HG02970 (cell line): ENCODE data around the gene ZNF408.
"Not testable (repeated sequence)": the region's sequence is repeated elsewhere in the genome, so short reads cannot be mapped to it uniquely, and the experiment has no call there.

Experiments
- ATAC-seq: cut with Tn5 transposase; IDR thresholded peaks from one replicate; pipeline ENCODE4 v1.9.1; 2021; ENCODE audit warnings: mild to moderate bottlenecking, moderate library complexity, moderate number of reproducible peaks; ENCODE audit not compliant: unreplicated experiment, low FRiP score

Gene ZNF408

DNA sequence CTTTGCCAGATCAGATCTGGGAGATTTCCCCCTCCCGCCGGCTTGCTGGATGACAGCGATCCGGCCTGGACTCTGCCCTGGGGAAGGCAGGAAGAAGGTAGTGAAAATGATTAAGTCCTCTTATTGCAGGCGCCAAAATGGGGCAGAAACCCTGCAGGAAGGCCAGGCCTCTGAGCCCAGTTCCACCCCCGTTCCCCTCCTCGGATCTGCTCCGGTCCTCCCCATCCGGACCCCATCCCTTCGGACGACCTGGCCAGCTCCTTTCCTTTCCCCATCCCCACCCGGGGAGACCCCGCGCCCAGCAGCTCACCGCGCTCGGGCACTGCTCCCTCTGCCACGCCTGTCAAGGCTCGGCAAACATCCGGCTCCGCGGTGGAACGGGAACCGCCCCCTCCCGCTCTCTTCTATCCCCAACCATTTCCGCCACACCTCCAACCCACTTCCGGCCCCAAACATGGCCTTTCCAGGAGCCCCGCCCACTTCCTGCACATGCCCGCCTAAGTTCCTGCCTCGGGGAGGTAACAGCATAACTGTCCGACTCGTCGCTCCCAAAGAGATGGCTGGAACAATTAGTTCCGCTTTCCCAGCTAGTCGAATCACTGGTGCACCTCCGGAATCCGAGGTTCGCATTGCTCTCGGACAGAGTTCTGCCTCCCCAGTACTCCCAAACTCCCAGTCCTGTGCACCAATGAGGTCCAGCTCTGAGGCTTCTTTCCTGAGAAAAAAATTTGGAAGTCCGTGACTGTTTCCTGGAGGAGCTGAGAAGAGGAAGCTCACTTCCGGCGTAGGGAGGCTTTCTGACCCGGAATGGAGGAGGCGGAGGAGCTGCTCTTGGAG is at the start of gene ZNF408, which contains the start of gene ARHGAP1:
Gene ZNF408, plus strand, starts transcription at position 791 of the 837 bp plus-strand sequence. Its CDS starts 17 bp downstream, at position 808.
Gene ARHGAP1, minus strand, starts transcription at position 379 of the 837 bp plus-strand sequence. CDS start 4,512 bp downstream, outside the sequence.
- ATAC-seq, result peak; percentile 91

- ATAC-seq, result no peak
Observed at GRCh38 chr11:46655631-46656030, 45.2 kb upstream of the ZNF408 start.

DNA sequence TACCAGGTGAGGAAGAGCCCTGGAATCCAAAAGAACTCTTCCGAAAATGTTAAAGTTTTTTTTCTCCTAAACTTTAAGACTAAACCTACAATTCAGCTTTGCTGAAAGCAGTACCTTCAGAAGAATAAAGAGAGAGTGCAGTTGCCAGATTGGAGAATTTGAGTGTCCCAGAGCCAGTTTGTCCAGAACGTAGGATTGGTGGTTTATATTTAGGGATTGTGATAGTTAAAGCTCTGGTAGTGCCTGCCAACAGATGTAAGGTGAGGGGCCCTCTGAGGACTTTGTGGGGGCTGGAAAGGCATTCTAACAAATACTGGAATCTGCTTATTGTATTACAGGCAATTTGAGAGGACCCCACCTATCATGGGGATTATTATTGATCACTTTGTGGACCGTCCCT is 43.6 kb upstream of the ZNF408 start:
- no peak for ATAC-seq

- no peak for ATAC-seq
Observed at GRCh38 chr11:46658259-46658658, 42.6 kb upstream of the ZNF408 start.

DNA sequence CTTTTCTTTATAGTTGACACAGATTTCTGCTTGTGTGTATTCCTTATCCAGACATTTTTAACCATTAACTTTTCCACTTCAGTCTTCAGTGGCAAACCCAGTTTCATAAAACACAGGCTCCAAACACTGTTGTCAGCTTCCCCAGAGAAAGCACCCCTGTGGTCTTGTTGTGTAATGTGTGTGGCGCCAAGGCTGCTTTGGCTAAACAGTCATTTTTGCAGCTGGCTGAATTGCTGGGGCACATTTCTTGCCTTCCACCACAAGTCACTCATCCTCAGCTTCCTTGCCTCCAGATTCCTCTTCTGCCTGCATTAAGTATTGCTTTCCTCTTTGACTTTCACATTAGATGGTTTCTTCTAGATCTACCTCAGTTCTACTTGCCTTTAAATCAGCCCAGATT is 40.9 kb upstream of the ZNF408 start:
- no peak for ATAC-seq

DNA sequence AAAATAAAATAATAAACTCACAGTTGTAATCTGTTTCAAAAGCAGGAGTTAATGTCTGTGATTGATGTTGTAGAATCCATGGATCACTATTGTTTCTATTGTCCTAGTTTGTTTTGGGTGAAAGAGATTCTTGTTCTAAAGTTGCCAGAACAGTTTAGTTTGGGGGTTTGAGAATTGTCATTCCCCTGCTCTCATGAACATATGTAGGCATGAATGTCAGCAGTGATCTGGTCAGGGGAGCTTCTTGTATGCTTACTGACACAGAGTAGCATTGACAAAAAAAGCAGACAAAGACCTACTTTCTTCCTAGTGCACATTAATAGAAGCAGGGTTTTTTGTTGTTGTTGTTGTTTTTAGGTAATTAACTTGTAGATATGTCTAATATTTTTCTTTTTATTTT is 39.0 kb upstream of the ZNF408 start:
- no peak for ATAC-seq

DNA sequence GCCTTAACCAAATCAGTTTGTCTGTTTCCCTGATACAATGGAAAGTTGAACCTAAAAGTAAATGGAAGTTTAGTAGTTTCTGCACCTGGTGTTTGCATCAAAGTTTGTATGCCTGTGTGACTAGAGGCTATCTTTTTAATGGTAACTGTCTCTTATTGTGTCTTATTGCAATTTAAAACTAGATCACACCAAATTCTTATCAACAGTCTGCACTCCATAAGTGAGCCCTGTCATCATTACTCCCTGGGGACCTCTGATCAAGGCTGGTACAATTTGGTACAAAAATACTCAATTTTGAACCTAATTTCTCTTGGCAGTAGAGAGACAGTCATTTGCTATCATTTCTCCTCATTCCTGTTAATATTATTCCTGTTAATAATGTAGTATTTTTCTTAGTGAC is 38.5 kb upstream of the ZNF408 start:
- ATAC-seq, result no peak

- ATAC-seq, result no peak
Observed at GRCh38 chr11:46663277-46663940, 37.4 kb upstream of the ZNF408 start.

DNA sequence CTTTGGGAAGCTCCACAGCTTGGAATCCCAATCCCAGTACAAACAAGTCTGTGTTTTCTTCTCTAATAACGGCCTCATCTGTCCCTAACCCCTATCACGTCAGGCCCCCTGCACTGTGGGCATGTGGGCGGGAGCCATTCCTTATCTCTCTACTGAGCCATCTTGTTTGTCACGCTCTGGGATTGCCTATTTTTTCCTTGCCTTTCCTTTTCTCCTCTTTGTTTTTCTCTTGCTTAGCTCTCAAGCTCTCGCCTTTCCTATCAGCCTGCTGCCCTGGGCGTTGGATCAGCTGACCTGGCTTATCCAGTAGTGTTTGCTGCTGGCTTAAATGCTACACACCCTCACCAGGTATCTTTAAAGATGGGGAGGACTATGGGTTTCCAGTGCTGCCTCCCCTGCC is 36.2 kb upstream of the ZNF408 start:
- ATAC-seq, result no peak

DNA sequence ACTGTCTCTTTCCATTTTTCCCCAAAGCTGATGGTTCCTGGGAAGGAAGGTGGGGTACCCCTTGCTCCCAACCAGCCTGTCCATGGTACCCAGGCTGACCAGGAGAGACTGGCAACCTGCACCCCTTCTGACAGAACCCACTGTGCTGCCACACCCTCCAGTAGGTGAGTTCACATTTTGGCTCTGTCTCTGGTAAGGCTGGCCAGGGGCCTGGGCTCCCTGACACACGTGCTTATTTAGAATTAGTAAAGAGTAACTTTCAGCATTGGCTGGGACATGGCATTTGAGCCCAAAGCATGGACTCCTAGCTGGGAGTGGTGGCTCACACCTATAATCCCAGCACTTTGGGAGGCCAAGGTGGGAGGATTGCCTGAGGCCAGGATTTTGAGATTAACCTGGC is 35.5 kb upstream of the ZNF408 start:
- no peak for ATAC-seq

DNA sequence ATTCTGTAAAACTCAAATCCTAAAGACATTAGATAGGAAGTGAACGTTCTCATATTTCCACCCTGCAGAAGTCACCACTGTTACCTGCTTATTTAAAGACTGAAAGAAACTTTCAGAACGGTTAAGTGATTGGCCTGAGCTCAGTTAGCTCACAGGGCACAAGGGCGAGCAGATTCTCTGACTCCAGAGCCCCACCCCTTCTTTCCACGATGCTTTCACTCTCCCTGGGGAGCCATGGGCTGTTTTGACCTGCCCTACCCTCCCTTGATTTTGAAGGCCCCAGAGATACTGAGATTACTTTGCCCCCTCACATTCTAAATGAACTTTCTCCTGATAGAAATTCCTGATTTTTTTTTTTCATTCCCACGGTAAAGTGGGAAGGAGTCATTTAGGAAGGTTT is 34.3 kb upstream of the ZNF408 start:
- no peak for ATAC-seq

DNA sequence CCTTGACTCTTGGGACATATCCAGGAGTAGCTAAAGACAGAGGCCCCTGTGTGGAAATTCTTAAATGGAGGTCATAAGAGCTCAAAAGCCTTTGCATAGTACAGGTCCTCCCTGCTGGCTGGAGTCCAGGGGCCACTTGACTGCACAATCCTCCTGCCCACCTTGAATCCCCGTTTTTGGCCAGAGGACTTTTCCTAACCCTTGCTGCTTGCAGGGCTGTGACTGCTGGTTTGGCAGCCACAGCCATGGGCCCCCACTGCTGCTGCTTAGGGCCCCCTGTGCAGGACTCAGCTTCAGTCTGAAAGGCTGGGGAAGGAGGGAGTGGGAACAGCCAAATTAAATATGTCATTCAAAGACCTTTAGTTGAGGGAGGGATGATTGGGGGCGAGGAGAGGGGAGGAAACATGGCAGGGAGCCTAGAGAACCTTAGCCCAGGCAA is 33.8 kb upstream of the ZNF408 start:
- ATAC-seq, result no peak

- ATAC-seq, result no peak
Observed at GRCh38 chr11:46668480-46669085, 32.2 kb upstream of the ZNF408 start.

- ATAC-seq, result no peak
Observed at GRCh38 chr11:46669711-46670139, 31.1 kb upstream of the ZNF408 start.

DNA sequence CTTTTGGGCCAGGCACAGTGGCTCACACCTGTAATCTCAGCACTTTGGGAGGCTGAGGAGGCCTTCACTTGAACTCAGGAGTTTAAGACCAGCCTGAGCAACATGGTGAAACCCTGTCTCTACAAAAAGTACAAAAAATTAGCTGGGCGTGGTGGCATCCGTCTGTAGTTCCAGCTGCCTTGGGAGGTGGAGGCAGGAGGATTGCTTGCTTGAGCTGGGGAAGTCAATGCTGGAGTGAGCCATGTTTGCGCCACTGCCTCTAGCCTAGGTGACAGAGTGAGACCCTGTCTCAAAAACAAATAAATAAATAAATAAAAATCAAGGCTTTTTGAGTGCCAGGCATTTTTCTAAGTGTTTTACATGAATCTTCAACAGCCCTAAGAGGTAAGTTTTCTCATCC is 30.3 kb upstream of the ZNF408 start:
- not testable (repeated sequence) for ATAC-seq

GRCh38 chr11:46671958-46672315 is 28.9 kb upstream of the ZNF408 start:
- ATAC-seq, result no peak

DNA sequence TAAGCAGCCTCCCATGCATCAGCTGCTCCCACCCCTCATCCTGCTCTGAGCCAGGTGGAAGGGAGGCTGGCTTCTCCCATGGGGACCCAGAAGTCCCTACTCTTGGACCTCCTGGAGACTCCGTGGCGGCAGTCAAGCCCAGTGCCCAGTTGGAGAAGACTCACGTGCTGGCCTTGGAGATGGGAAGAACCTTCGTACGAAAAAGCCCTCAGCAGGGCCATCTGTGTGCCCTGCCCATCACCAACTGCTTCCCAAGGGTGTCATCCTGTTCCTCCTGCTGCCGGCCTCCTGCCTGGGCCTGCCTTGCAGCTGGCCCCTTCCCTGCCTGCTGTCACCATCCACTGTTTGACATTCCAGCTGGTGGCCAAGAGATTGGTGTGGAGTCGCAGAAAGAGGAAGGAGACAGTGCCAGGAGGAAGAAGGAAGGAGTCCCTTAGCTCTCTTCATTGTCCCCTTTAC is 28.4 kb upstream of the ZNF408 start:
- ATAC-seq, result no peak

GRCh38 chr11:46673713-46674462 is 26.9 kb upstream of the ZNF408 start:
- no peak for ATAC-seq

DNA sequence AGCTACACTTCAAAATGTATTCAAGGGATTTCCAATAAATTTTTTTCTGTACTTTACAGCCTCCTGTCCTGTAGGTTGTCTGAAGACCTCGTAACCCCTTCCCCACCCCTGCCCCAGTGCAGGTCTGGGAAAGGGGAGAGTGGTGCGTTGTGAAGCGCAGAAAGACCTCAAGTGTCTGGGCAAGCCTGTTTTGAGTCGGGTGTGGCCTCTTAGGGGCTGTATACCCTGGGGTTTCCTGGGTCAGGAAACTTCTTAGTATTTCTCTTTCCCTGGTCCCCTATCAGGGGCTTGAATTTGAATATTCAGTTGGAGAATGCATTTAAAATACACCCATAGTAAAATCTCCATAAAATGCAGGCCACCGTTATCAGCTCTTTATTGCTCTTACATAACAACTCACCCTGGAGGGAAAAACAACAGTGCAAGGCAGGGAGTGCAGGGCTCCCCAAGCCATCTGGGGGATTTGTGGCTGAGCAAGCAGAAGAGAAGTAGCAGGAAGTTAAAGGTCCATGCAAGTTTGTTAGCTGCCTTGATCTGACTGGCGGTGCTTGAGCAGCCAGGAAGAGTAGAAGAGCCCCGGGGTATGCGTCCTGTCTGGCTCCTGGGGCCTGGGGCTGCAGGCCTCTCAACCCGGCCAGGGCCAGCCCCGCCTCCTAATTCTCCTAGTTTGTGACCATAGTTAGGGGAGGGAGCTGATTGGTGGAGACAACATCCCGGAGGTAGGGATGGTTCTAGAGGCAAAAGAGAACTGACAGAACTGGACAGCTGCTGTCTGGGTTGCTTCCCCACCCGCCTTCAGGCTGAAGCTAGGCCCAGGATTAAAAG is 26.2 kb upstream of the ZNF408 start:
- ATAC-seq, result no peak
